Stimulated activated CD8-positive, alpha-beta memory T cell treated with anti-CD3 and anti-CD28 coated beads, Interleukin-12 subunit alpha, Interleukin-12 subunit beta, amount 100 ng/mL, for 1 hour (primary cell): ENCODE data around the gene COL4A1.

Experiments
- DNase-seq: peaks from one replicate; pipeline ENCODE4 v3.0.0-alpha.2; 2020; ENCODE audit warnings: low read depth

COL4A1 gene

DNA sequence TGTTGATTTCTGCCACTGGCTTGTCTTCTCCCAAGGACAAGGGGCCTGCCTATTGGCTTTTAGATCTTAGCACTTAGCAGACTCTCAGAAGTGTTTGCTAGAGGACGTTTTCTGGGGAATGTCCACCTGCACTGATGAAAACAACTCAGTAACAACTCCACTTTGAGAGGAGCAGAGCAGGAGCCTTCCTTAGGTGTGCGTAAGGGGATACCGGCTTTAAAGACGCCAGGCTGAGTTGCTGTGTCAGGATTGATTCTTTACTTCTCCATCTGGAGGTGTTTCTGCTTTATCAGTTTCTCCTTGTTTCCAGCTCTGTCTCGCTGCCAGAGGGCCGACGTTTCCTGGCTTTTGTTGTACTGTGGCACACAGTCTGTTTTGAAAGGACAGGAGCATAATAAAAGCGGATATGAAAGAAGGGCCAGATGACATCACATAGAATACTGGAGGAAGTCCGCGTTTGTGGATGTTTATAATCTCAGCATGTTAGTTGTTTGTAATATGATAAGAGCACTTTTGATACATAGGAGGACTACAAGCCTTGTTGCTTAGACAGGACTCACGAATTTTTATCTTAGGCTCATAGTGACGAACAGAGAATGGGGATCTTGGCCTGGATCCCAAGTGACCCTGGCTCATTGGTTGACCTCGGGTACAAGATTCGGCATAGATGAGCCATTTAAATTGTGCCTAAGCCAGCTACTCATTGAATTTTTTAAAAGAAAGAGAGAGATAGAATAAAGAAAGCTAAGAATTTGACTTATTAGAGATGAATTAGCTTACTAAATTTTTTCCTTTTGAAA, 34.7 kb upstream of the COL4A1 start:
- no peak for DNase-seq

DNA sequence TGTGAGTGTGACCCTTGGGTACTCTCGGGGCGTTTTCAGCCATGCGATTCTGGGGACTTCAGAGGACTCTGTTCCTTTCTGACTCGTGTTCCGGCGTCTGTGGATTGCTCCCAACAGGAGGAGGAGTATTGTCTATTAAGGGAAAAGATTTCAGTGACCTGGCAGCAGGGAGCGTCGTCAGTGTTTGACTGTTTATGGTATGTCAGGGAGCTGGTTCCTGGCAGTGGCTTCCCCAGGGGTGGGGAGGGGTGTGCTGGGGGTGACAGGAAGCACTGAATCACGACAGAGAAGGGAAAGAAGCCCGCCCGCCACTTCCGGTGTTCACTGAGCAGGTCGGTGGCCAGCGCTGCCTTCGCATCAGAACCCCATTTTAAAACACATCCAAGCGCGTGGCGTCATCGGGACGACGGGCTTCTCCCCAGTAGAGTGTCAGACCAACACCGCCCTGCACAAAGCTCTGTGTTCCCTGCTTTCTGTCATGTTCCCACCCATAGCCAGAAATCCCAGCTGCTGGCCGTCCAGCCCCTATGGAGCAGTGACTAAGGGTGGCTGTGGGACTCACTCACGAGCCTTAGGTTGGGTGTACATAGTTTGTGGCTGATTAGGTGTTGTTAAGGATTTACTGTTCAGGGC, 34.0 kb upstream of the COL4A1 start:
- peak; percentile 25 for DNase-seq

DNA sequence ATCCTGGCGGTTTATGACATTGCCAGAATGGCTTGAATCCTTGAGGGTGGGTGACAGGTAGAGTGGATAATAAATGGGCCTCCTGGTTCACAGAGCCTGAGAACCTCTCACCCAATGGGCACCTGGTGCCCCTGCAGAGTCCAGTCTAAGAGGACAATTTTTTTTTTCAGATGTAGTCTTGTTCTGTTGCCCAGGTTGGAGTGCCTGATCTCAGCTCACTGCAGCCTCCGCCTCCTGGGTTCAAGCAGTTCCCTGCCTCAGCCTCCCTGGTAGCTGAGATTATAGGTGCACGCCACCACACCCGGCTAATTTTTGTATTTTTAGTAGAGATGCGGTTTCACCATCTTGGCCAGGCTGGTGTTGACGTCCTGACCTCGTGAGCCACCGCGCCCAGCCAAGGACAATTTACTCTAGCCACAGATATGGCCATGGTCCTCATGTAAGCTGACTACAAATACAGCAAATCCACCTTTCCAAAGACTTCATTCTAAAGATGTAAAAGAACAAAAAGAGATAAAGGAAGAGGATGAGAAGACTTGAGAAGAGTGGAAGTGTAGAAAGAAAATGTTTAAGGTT, 33.1 kb upstream of the COL4A1 start:
- DNase-seq, result no peak

DNA sequence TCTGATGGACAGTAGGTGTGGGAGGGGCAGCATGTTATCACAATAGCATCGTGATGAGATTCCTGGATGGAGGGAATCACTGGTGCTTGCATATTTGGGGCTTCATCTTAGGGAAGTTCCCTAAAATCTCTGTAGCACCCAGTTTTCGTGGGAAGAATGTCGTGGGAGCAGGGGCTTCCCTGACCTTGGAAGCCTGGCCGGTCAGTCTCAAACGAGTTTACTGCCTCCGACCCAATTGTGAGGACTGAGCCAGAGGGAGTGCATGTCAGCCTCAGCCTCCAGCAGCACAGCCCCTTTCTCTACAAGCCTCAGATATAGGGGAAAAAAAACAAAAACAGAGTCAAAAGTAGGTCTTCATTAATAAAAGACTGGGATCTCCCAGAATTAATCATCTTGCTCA, 32.3 kb upstream of the COL4A1 start:
- DNase-seq, result no peak

DNA sequence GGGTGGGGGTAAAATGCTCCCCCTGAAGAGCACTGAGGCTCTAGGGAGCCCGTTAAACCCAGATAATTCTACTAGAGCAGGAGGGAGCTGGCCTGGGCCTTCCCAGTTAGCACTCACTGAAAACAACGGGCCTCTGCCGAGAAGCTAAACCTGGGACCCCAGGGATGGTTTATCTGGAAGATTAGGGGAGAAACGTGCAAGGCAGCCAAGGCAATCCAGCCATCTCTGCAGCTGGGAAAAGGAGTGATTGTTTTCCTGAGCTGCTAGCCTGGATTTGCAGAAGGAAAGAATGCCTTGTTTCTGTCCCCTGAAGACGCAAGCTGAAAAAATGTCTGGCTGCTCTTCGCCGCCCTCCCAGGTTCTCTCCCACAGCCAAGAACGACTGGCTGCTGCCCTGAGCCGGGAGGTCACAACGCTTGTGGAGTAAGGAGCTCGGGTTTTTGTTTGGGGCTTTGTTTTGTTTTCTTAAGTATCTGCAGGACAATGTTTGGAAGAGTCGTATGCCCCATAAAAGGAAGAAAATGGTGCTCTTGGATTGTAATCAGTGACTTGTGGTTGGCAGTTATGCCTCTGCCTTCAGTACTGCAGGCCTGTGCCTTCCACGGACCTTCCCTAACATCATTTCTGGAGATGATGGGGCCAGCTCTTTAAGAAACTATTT, 31.6 kb upstream of the COL4A1 start:
- DNase-seq, result no peak

DNA sequence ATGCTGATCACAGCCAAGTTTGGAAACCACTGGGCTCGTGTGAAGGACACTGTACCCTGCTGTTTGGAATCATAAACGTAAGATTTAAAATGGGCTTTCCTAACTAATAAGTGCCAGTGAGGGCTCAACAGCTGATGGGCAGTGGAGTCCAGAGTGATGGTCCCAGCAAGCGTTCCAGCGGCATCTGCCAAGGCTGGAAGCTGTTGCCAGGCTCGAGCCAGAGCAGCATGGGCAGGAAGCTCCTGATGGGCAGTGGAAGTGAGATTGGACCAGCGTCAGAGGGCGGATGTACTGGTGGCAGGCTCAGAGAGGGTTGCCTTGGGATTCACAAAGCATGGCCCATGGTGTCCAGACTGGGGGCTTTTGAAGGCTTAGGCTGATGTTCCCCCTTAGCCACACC, 30.3 kb upstream of the COL4A1 start:
- DNase-seq, result no peak

DNA sequence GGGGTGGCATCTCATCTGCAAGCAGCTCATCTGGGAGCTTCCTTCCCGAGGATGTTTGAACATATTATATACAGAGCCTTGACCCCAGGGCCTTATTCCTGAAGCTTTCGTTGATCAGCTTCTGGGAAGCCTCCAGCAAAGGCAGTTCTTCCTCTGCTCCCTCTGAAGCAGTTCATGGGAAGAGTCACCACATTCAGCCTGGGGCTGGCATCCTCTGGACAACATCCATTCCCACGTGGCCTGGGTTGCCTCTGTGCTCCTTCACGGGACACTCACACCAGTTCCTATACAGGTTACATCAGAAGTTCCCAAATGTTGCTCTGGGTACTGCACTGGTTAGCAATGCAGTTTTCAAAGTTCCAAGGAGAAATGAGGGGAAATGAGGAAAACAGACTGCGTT, 29.7 kb upstream of the COL4A1 start:
- no peak for DNase-seq

DNA sequence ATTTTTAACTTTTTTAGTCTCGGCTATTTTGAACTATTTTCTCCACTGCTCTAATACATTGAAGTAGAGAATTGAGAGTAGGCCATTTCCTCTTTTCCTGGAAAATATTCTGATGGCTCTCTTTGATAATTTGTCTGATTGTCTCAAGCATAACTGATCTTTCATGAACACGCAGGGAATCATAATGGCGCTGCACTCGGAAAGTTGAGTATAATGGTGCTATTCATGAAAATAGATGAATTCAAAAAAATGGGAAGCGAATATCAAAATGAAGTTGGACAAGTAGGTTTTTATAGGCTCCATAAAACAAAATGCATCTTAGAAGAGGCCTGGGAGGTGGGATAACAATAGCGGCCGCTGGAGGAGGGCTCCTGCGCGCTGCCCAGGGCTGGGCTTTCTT, 29.2 kb upstream of the COL4A1 start:
- DNase-seq, result no peak

DNA sequence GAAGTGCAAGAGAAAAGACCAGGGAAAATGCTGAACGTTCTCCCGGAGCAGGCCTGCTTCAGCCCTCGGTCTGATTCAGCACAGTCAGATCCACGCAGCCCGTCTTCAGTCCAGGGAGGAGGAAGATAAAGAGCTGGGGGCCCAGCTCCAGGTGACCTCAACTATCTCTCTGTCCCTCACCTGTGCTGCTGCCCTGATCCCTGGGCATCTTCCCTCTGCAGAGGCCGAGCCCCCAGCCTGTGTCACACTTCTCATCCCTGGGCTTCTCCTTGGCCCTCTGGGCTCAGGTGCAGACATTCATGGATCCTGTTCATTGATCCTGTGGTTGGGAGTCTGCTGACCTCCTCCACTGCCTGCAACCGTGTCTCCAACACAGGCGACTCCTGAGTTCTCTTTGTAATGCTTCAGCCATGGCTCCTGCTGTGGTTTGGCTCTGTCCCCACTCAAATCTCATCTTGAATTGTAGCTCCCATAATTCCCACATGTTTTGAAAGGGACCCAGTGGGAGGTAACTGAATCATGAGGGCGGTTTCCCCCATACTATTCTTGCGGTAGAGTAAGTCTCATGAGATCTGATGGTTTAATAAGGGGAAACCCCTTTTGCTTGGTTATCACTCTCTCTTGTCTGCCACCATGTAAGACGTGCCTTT, 28.0 kb upstream of the COL4A1 start:
- no peak for DNase-seq

DNA sequence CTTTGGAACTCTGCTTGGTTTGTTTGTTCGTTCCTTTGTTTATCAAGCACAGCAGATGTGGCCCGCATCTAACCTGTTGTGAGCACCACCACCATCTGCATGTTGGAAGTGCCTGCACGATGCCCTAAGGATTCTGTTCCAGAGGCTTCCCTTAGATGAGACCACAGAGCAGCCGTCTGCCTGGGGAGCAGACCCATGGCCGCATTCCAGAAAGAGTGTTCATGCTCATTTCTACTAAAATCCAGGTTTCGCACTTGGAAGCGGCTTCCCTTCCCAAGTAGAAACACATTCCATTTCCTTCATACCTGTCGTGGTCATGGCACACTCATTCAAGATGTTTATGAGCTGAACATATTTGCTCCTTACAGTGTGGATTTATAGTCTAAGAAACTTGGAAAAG, 27.3 kb upstream of the COL4A1 start:
- no peak for DNase-seq

DNA sequence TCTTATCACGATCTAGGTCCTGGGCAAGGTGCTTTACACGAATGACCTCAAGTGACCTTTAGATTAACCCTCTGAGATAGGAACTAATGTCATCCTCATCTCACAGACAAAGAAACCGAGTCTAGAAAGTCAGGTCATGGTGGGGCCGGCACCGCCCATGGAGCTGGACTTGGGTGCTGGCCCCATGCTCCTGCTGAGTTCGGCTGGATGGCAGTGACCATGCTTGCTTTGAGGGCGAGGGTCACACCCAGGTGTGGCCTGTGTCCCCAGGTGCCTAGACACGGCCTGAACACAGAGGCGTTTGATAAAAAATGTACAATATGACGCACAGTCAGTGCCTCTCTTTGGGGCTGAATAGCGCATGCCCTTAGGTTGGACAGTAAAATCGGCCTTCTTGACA, 26.9 kb upstream of the COL4A1 start:
- no peak for DNase-seq

DNA sequence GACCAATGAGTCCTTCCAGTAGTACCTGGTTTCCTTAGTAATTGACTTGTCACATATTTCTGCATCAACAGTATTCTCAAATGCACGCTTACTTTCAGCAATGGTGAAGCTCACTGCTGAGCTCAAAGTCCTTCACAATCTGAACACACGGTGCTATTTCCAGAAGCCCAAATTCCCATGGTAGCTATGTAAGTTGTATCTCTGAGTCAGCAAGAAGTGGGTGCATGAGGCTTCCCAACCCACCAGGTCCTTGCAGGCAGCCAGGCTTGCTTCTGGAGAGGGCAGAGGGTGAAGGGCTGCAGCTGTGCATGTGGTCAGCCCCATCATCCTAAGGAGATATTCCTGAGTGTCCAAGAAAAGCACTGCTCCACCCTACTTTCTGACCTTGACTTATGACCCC, 25.8 kb upstream of the COL4A1 start:
- no peak for DNase-seq

DNA sequence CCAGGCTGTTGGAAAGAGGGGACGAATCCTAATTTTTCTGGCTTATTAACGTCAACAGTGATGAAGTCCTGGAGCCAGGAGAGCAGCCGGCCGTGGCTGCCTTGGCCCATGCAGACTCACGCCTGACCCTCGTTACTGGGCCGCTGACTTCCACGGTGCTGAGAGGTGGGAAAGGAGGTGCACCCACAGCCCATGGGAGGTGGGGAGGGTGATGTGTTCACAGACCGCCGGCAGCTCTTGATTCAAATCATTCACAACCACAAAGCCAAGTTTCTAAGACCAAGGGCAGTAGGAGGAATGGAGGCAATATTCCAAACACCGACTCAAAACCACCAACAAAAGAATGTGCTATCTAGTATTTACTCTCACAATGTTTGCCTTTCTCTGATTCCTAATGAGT, 24.4 kb upstream of the COL4A1 start:
- no peak for DNase-seq

DNA sequence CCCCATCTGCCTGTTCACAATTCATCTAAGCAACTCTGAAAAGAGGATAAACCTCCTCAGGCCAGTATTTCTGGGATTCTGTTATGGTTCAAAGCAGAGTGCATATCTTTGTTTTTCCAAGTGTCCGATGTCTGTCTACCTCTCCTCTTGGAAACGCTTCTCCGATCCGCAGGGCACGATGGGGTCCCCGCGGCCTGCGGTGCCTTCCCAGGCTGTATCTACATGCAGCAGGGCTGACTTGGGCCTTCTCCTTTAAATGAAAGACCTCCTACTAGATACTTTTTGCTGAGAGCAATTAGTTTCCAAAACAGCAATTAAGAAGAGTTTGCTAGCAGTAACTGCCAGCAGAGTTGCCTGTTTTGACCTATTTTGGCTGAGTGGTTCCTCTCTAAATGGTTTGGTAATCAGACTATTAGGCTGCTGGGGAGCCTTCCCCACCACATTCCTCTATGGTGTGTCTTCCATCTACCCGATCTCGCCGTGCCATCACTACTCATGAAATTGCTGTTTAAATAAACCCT, 23.6 kb upstream of the COL4A1 start:
- DNase-seq, result no peak

DNA sequence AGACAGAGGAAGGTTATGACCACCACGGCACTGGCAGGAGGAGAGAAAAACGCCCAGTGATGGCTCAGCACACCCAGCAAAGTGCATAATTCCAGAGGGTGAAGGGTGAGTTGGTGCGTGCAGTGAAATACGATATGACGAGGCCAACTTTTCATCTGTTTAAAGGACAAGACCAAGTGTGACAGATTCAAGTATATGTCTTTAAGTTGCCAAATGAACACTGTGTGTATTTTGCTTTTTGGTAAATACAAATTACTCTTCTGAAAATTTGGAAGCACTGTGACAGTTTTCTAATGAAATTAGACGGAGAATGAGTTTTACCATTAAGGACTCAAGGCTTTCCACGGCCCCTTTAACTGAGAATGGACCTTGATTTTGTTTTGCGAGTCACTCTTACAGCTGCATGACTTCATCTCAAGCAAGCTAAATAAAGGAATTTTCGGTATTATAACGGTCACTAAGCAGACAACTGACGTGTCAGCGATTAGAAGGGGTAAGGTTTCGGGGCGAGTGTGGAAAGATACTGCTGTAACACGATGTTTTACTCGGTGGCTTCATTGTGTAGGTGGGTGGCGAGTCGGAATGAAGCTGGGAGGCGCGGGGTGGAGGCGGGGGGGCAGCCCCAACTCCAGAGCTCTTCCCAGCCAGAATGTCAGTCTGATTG, 23.0 kb upstream of the COL4A1 start:
- no peak for DNase-seq

DNA sequence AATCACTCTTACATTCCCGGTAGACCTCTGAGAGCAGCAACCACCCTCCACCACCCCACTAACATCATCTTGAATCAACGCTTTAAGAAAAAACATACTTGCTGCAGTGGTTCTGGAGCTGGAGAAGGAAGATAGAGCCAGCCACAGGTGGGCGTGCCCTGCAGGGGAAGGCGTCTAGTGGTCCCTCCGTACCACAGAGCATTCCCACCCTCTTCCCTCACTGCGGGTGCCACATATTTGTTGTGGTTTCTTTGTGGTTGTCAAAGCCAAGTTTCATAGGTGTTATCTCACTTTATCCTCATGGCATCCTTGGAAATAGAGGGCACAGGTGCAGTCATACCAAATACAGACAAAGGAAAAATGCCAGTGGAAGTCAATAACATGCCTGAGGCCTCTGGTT, 22.3 kb upstream of the COL4A1 start:
- DNase-seq, result no peak

DNA sequence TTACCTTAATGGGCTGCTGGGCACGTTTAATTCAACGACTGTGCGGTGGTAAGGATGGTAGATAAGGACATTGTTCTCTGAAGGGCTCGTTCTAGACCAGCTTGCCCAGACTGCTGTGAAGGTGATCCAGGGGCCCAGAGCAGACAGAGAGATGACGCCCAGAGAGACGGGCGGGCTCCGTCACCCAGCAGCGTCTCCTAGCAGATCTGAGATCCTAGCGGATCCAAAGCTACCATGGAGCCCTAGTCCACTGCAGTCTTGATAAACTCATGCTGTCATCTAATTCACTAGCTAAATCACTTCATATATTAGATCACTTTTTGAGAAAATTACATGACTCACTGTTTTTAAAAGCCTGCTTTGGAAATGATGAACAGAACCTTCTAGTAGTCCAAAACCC, 21.6 kb upstream of the COL4A1 start:
- DNase-seq, result no peak

DNA sequence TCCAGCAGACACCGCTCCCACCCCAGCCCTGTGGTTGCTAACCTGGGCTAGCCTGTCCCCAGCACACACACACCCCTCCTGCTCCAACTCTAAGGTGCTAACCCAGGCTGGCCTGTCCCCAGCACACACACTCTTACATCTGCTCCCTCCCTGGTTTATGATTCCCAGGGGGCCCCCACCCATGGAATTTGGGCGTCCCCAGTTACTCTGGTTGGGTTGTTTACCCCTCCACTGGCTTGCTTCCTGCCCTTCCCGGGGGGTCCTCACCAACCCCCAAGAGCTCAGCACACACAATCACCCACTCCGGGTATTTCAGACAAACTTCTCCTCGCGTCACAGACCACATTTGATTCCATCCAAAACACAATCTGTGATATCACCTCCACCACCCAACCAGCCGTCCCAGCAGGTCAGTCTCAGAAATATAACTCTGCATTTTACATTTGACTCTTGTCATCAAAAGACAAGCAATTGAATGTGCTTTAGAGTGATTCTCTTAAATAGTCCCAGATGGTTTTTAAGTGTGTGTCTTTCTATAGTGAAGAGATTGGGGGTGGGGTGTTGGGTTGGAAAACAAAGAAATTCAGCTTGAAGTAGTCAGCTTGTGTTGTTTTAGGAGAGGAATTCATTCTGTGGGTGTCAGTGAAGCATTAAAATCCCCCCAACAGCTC, 20.2 kb upstream of the COL4A1 start:
- DNase-seq, result no peak

DNA sequence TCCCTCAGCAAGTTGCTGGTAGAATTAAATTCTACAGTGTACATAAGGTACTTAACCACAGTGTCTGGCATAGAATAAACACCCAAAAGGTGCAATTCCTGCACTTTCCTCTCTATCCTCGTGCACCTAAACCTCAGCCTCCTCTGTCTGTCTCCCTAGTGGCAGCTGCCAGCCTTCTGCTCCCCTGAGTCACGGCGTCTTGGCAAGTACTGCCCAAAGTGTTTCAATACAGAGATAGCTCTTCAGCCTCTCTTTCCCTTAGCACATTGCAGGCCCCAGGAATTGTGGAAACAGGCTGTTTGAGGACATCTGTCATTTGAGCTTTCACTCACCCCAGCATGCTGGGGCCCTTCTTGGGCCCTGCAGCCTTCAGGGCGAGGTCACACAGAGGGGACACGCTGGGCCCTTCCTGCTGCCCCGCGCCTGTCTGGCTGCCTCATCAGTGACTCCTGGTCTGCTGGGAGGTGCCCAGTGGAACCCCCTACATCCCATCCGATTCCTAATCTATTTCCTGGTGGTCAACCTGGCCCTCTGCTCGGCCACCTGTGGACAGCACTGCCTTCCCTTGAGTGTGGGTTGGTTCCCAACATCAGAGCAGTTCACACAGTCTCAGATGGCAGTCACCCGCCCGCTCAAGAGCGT, 19.4 kb upstream of the COL4A1 start:
- DNase-seq, result no peak

DNA sequence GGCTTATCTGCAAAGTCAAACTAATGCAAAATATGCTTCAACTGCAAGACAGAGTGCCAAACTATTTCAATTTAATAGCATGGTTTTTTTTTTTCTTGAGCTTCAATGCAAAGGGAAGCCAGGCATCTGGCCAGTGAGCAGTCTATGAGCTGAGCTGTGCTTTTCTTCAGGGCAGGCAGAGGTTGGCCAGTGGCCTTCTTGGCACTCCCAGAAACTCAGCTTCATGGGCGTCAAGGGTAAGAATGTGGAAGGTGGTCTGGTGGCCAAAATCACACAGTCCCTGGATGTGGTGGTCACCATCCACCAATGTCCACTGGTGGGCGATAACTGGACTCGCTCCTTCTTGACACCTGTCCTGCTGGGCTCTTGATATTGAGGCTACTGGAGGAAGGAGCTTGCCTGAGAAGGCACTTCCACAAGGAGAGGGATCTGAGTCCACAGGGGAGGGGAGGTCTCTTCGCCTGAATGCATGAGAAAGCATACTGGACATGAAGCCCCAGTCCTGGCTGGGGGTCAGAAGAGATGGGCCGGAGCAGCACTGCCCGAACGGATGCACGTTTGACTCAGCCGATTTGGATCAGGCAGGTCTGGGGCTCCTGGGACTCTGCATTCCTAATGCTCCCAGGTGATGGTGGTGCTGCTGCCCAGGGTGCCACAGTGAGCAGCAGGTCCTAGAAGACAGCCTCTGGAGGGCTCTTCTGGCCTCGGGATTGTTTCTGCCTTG, 17.2 kb upstream of the COL4A1 start:
- DNase-seq, result no peak
